Transverse colon (tissue), 4 donors: ENCODE measurements around the gene ROR1. TPM values are rescaled to one million over a fixed set of nuclear protein-coding genes. Genes with fewer than 3 reads are reported as not detected.

ENCODE experiments used
- DNase-seq: peaks from one replicate; pipeline ENCODE4 v3.0.0-alpha.2; 2019
- H3K27ac ChIP-seq, 4 donors: fragments of 200-600 bp; sonication (generic); 2 replicates each; pipeline ENCODE4 v1.5.1; 2016 to 2018; ENCODE audit warnings: inconsistent platforms in 4 of 4
- H3K27me3 ChIP-seq: fragments of 200-600 bp; sonication (generic); 2 replicates; pipeline ENCODE4 v1.5.1; 2017; ENCODE audit warnings: inconsistent platforms
- H3K36me3 ChIP-seq, 4 donors: fragments of 200-600 bp; sonication (generic); 2 replicates each; pipeline ENCODE4 v1.5.1; 2017 to 2019; ENCODE audit warnings: inconsistent platforms in 4 of 4
- H3K4me1 ChIP-seq, 4 donors: fragments of 200-600 bp; sonication (generic); 2 replicates each; pipeline ENCODE4 v1.5.1; 2017 to 2020; ENCODE audit warnings: inconsistent platforms in 4 of 4
- H3K4me3 ChIP-seq, 4 donors: fragments of 200-600 bp; sonication (generic); 1 replicate in 1 of 4; 2 replicates in 3 of 4; pipeline versions ENCODE4 v1.5.1 to v1.6.1; 2017 to 2019; ENCODE audit warnings: inconsistent platforms in 4 of 4
- H3K9me3 ChIP-seq, 2 donors: fragments of 200-600 bp; sonication (generic); 2 replicates each; pipeline ENCODE4 v1.5.1; 2017 to 2019; ENCODE audit warnings: inconsistent platforms in 2 of 2
- CTCF ChIP-seq, 5 experiments: fragments of 200-600 bp in 3 of 5; fragments of 450-650 bp in 2 of 5; sonication (generic) in 3 of 5; IDR thresholded peaks; 1 replicate in 2 of 5; 2 replicates in 3 of 5; pipeline ENCODE4 v1.5.1; 2016 to 2017; ENCODE audit warnings: antibody characterized with exemption in 5 of 5, inconsistent platforms in 3 of 5, mild to moderate bottlenecking in 2 of 5, moderate library complexity in 1 of 5
- EP300 ChIP-seq: sonication (generic); formaldehyde crosslinking; IDR thresholded peaks from one replicate; pipeline ENCODE4 v1.6.1; 2017; ENCODE audit warnings: antibody characterized with exemption, low read depth
- POLR2A ChIP-seq: fragments of 450-650 bp; IDR thresholded peaks from one replicate; pipeline ENCODE4 v1.6.1; 2016; ENCODE audit warnings: antibody characterized with exemption, mild to moderate bottlenecking, moderate library complexity
- POLR2AphosphoS5 ChIP-seq, 3 donors: sonication (generic); formaldehyde crosslinking; IDR thresholded peaks; one replicate each; pipeline ENCODE4 v1.6.1; 2016; ENCODE audit warnings: antibody characterized with exemption in 3 of 3
- WGBS, 2 donors: methylation state at CpG; one replicate each; pipeline ENCODE4 v1.1.5; 2018; ENCODE audit warnings: low coverage in 1 of 2; 5-methylcytosine and 5-hydroxymethylcytosine counted together
- in situ Hi-C, 4 donors: fragments of 200-750 bp; cut with MboI; loops; one replicate each; pipeline versions ENCODE4 v1.15.0 to v1.15.1; 2017; ENCODE audit warnings: low sequenced_read_pairs in 3 of 4, low pct_ligation_motif_present in 1 of 4, low pct_unique_long_range_greater_than_20kb in 1 of 4
- intact Hi-C: fragments of 100-400 bp; cut with DNase I; formaldehyde crosslinking; loops from one replicate; pipeline ENCODE4 v1.15.1; 2023; ENCODE audit warnings: low total_unique reads
- total RNA-seq, 4 donors: library from RNA; depleted of rRNA; stranded (reverse); fragments of >200 nt; gene quantifications; one replicate each; pipeline ENCODE4 v1.1.0, GENCODE V29; 2016

The ROR1 gene
- total RNA-seq, result 1 to 10 TPM; 3.0 to 6.7 (median 4.6) TPM

GRCh38 chr1:63773815-63774616, at the start of gene ROR1:
Gene ROR1 (plus strand): TSS chr1:63774017.
- H3K27me3 ChIP-seq, result peaks cover 9% of the 10 kb centered on the region
- WGBS, 2 donors, result 1% methylated on average over 51 of the region's 99 CpGs; no CpG with 5 or more reads in 1 of the 2 donors
- intact Hi-C loops, result loop anchor here (2.0 to 10.0 kb wide), 4 partner anchors 79 to 363 kb away; no protein-coding TSS in a partner anchor
- no peaks in the 10 kb centered on the region for H3K36me3 ChIP-seq
- H3K4me3 ChIP-seq, result peak within 1 kb of the TSS; percentile 52 to 79 (median 66)
- DNase-seq, result peak; percentile 89
- in situ Hi-C loops, result loop anchor here in 1 of 4 donors (10.0 kb wide), 1 partner anchor 361 kb away; no protein-coding TSS in a partner anchor
- peak within 1 kb of the TSS; percentile 87 to 92 (median 88) for H3K27ac ChIP-seq
- TF ChIP-seq EP300 (no peak), CTCF (IDR thresholded peaks at IDR 0.05) (peak; percentile 56 to 77 (median 64)), POLR2A (peak; percentile 47), POLR2AphosphoS5 (IDR thresholded peaks at IDR 0.05) (peak; percentile 27 to 44 (median 30))
- no peaks in the 10 kb centered on the region for H3K9me3 ChIP-seq
- peaks cover 0 to 28% (median 7%) of the 10 kb centered on the region in 4 donors for H3K4me1 ChIP-seq

- DNase-seq, result no peak
- intact Hi-C loops, result no loop called here
- no peak overlapping the region for H3K27ac ChIP-seq
- H3K4me3 ChIP-seq, result no peak overlapping the region
- H3K36me3 ChIP-seq, result no peaks in the 10 kb centered on the region
- in situ Hi-C loops, result no loop called here
- no peaks in the 10 kb centered on the region for H3K27me3 ChIP-seq
- whole genome bisulfite sequencing, 2 donors, result 80 to 96% methylated on average over 1 to 3 of the region's 3 CpGs
- no peaks in the 10 kb centered on the region for H3K4me1 ChIP-seq
- H3K9me3 ChIP-seq, result no peaks in the 10 kb centered on the region
- no peak for TF ChIP-seq POLR2AphosphoS5 (IDR thresholded peaks at IDR 0.05)
- no peak for TF ChIP-seq CTCF (IDR thresholded peaks at IDR 0.05)
- no peak for TF ChIP-seq POLR2A
- no peak for TF ChIP-seq EP300
Observed at GRCh38 chr1:63724375-63724899, 49.4 kb upstream of the ROR1 start.

GRCh38 chr1:63728611-63729226, 45.1 kb upstream of the ROR1 start:
- in situ Hi-C loops (no loop called here), intact Hi-C loops (no loop called here)
- no peak overlapping the region for H3K4me3 ChIP-seq
- H3K9me3 ChIP-seq, result no peaks in the 10 kb centered on the region
- H3K27ac ChIP-seq, result no peak overlapping the region
- WGBS, 2 donors, result 60 to 87% methylated on average over 1 to 8 of the region's 8 CpGs
- TF ChIP-seq POLR2A (no peak), EP300 (no peak), CTCF (IDR thresholded peaks at IDR 0.05) (no peak), POLR2AphosphoS5 (IDR thresholded peaks at IDR 0.05) (no peak)
- no peak for DNase-seq
- peaks cover 0 to 11% (median 7%) of the 10 kb centered on the region in 4 donors for H3K4me1 ChIP-seq
- H3K27me3 ChIP-seq, result no peaks in the 10 kb centered on the region
- H3K36me3 ChIP-seq, result no peaks in the 10 kb centered on the region

GRCh38 chr1:63729227-63729620, 44.6 kb upstream of the ROR1 start:
- no peak for DNase-seq
- in situ Hi-C loops, result no loop called here
- intact Hi-C loops, result no loop called here
- Histone ChIP-seq H3K27ac (no peak overlapping the region), H3K9me3 (no peaks in the 10 kb centered on the region), H3K36me3 (no peaks in the 10 kb centered on the region), H3K4me3 (no peak overlapping the region), H3K27me3 (no peaks in the 10 kb centered on the region), H3K4me1 (peaks cover 0 to 11% (median 7%) of the 10 kb centered on the region in 4 donors)
- WGBS, 2 donors, result 74 to 83% methylated on average over 5 of the region's 5 CpGs
- TF ChIP-seq POLR2A, result no peak
- no peak for TF ChIP-seq EP300
- TF ChIP-seq CTCF (IDR thresholded peaks at IDR 0.05), result no peak
- TF ChIP-seq POLR2AphosphoS5 (IDR thresholded peaks at IDR 0.05), result no peak
